ENCODE results near the gene TMEM270. TPM values are rescaled to one million over a fixed set of nuclear protein-coding genes. Genes with fewer than 3 reads are reported as not detected.

TMEM270 gene
- total and polyA plus RNA-seq, 10 of the 15 experiments (the other 5 are each of a cell fraction or from before 2014, with no cell fraction given), result not detected

GRCh38 chr7:73829921-73830680 lies 30.9 kb upstream of the TMEM270 start:
- H3K4me3 ChIP-seq, result no peak overlapping the region
- in situ Hi-C loops (cut with MboI) (no loop called here), intact Hi-C loops (cut with micrococcal nuclease; ENCODE audit: unreplicated experiment) (no loop called here)
- ChIA-PET RAD21 (ENCODE audit: unreplicated experiment) (no interaction called here), CTCF (interaction anchor here (0.7 to 1.5 kb wide), 2 partner anchors 25 to 95 kb away, joined by 3 to 4 read pairs; no protein-coding TSS in a partner anchor), SMC1A (ENCODE audit: uncharacterized antibody, unreplicated experiment) (no interaction called here), POLR2A (no interaction called here)
- peaks cover 12% of the 10 kb centered on the region for H3K4me1 ChIP-seq (ENCODE audit: control insufficient read depth, insufficient read depth, low read length)
- H3K36me3 ChIP-seq (ENCODE audit: control insufficient read depth in 2 of 2, insufficient read depth in 2 of 2, low read length in 1 of 2), result no peaks in the 10 kb centered on the region
- ATAC-seq, result no peak
- FAIRE-seq, result no peak
- no peak overlapping the region for H3K27ac ChIP-seq (ENCODE audit: control insufficient read depth, insufficient read depth)
- no peak for DNase-seq (ENCODE audit: low read depth, low spot score)
- no peak overlapping the region for H3K4me2 ChIP-seq (ENCODE audit: control insufficient read depth, insufficient read depth)
- no TSS peak for BruUV-seq (replicated peaks)
- no peaks in the 10 kb centered on the region for H3K79me2 ChIP-seq (ENCODE audit: control insufficient read depth, insufficient read depth, low read length)
- H2AFZ ChIP-seq (ENCODE audit: control insufficient read depth, low read depth, low read length), result no peak overlapping the region
- no peaks in the 10 kb centered on the region for H4K20me1 ChIP-seq (ENCODE audit: control insufficient read depth, insufficient read depth)
- no peak overlapping the region for H3K9ac ChIP-seq (ENCODE audit: control insufficient read depth, insufficient read depth, low read length)
- 39% methylated on average over 13 of the region's 13 CpGs for WGBS (ENCODE audit: insufficient coverage, insufficient replicate concordance, low lambda C conversion rate, missing lambda C conversion rate)
- no peaks in the 10 kb centered on the region; a peak in 1 of 4 replicates for H3K27me3 ChIP-seq (replicated peaks in 1 of 2; ENCODE audit: control insufficient read depth in 2 of 2, insufficient read depth in 2 of 2, low read length in 1 of 2)
- H3K9me3 ChIP-seq (replicated peaks; ENCODE audit: control insufficient read depth, insufficient read depth, low read length), result no peaks in the 10 kb centered on the region
- TF ChIP-seq EP300 (IDR thresholded peaks at IDR 0.05; ENCODE audit: borderline replicate concordance in 1 of 2, control insufficient read depth in 1 of 2, low read depth in 2 of 2, low read length in 2 of 2) (no peak), ZNF687 (IDR thresholded peaks at IDR 0.05) (no peak), USF2 (IDR thresholded peaks at IDR 0.05; ENCODE audit: borderline replicate concordance, low read depth, low read length) (no peak), ZBTB33 (IDR thresholded peaks at IDR 0.05) (no peak), SMARCA5 (IDR thresholded peaks at IDR 0.05) (no peak), HSF1 (IDR thresholded peaks at IDR 0.05; ENCODE audit: low read depth, low read length) (no peak), RELB (IDR thresholded peaks at IDR 0.05; ENCODE audit: low read depth) (no peak), SMAD1 (IDR thresholded peaks at IDR 0.05; ENCODE audit: low read depth, partially characterized antibody) (no peak)
